Osteoblast (primary cell): Measurements from ENCODE around the gene MTMR2. TPM values are rescaled to one million over a fixed set of nuclear protein-coding genes. Genes with fewer than 3 reads are reported as not detected.

ENCODE experiments used
- DNase-seq: peaks from one replicate; pipeline ENCODE4 v3.0.0; 2011; ENCODE audit warnings: low spot score, mixed read lengths; ENCODE audit not compliant: insufficient read length; ENCODE audit errors: missing footprints
- H2AFZ ChIP-seq: 2 replicates; pipeline ENCODE4 v1.6.0; 2011; ENCODE audit warnings: mild to moderate bottlenecking, low read length
- H3K27ac ChIP-seq: 2 replicates; pipeline ENCODE4 v1.5.1; 2011; ENCODE audit warnings: mild to moderate bottlenecking, low read depth, low read length, moderate library complexity
- H3K27me3 ChIP-seq: 2 replicates; pipeline ENCODE4 v1.6.0; 2012; ENCODE audit warnings: mild to moderate bottlenecking, control low read depth, inconsistent platforms, low read length, moderate library complexity; ENCODE audit not compliant: insufficient read depth
- H3K36me3 ChIP-seq: 2 replicates; pipeline ENCODE4 v1.5.1; 2011; ENCODE audit warnings: mild to moderate bottlenecking, low read length, control low read depth, moderate library complexity; ENCODE audit not compliant: insufficient read depth
- H3K4me1 ChIP-seq: 2 replicates; pipeline ENCODE4 v1.5.1; 2011; ENCODE audit warnings: mild to moderate bottlenecking, low read length, control low read depth, moderate library complexity; ENCODE audit not compliant: insufficient read depth
- H3K4me2 ChIP-seq: 2 replicates; pipeline ENCODE4 v1.6.0; 2011; ENCODE audit warnings: mild to moderate bottlenecking, low read length; ENCODE audit not compliant: insufficient read depth
- H3K4me3 ChIP-seq: fragments of 200-600 bp; sonication (generic); 3 replicates; pipeline ENCODE4 v1.5.1; 2012; ENCODE audit warnings: mild to moderate bottlenecking, low read length, inconsistent platforms; ENCODE audit not compliant: insufficient read depth
- H3K79me2 ChIP-seq: 2 replicates; pipeline ENCODE4 v1.6.0; 2012; ENCODE audit warnings: mild to moderate bottlenecking, low read length, control low read depth, inconsistent platforms; ENCODE audit not compliant: insufficient read depth
- H3K9me3 ChIP-seq: 2 replicates; pipeline ENCODE4 v1.5.1; 2011; ENCODE audit warnings: low read depth, low read length, control low read depth
- H4K20me1 ChIP-seq: 2 replicates; pipeline ENCODE4 v1.6.0; 2012; ENCODE audit warnings: mild to moderate bottlenecking, low read length, control low read depth; ENCODE audit not compliant: insufficient read depth
- CTCF ChIP-seq: IDR thresholded peaks from 2 replicates; pipeline ENCODE4 v1.5.1; 2011; ENCODE audit warnings: mild to moderate bottlenecking, low read depth, low read length, moderate library complexity; ENCODE audit errors: extremely low read depth
- total RNA-seq: library from RNA; depleted of rRNA; stranded (reverse); fragments of >200 nt; gene quantifications from 2 replicates; pipeline ENCODE4 v1.2.3, GENCODE V29; 2012

Gene MTMR2
- total RNA-seq, 1 donor = 44.9 TPM

GRCh38 chr11:95924414-95924760 lies 480 bp upstream of the MTMR2 start:
- Histone ChIP-seq H3K4me3 (peak overlapping the region; percentile 96), H3K79me2 (peaks cover 57% of the 10 kb centered on the region), H3K36me3 (no peaks in the 10 kb centered on the region), H2AFZ (peak overlapping the region; percentile 95), H3K27ac (peak overlapping the region; percentile 94), H3K27me3 (no peaks in the 10 kb centered on the region), H3K9me3 (no peaks in the 10 kb centered on the region), H4K20me1 (peaks cover 3% of the 10 kb centered on the region), H3K4me1 (peaks cover 19% of the 10 kb centered on the region), H3K4me2 (peak overlapping the region; percentile 99)
- no peak for TF ChIP-seq CTCF
- DNase-seq = peak; percentile 25

- Histone ChIP-seq H3K79me2 (peaks cover 67% of the 10 kb centered on the region), H3K4me1 (peaks cover 19% of the 10 kb centered on the region)
- TF ChIP-seq CTCF = no peak
Measured at GRCh38 chr11:95923439-95923727, 524 bp downstream of the MTMR2 start.

GRCh38 chr11:95922536-95923438 lies 1.1 kb downstream of the MTMR2 start:
- peak overlapping the region; percentile 95 for H2AFZ ChIP-seq
- peak; percentile 4 for DNase-seq
- H3K9me3 ChIP-seq = no peaks in the 10 kb centered on the region
- H3K27ac ChIP-seq = peak overlapping the region; percentile 94
- H4K20me1 ChIP-seq = peaks cover 3% of the 10 kb centered on the region
- H3K4me1 ChIP-seq = peaks cover 19% of the 10 kb centered on the region
- H3K36me3 ChIP-seq = no peaks in the 10 kb centered on the region
- TF ChIP-seq CTCF = no peak
- peak overlapping the region; percentile 96 for H3K4me3 ChIP-seq
- no peaks in the 10 kb centered on the region for H3K27me3 ChIP-seq
- H3K4me2 ChIP-seq = peak overlapping the region; percentile 99
- H3K79me2 ChIP-seq = peaks cover 73% of the 10 kb centered on the region

More at GRCh38 chr11:95923439-95923727, 524 bp downstream of the MTMR2 start:
- DNase-seq = no peak
- Histone ChIP-seq H3K27ac (peak overlapping the region; percentile 94), H4K20me1 (peaks cover 3% of the 10 kb centered on the region), H3K27me3 (no peaks in the 10 kb centered on the region), H3K4me2 (peak overlapping the region; percentile 99), H3K4me3 (peak overlapping the region; percentile 96), H3K9me3 (no peaks in the 10 kb centered on the region), H2AFZ (peak overlapping the region; percentile 95), H3K36me3 (no peaks in the 10 kb centered on the region)

GRCh38 chr11:95922099-95922498 lies 1.8 kb downstream of the MTMR2 start:
- no peaks in the 10 kb centered on the region for H3K36me3 ChIP-seq
- no peak for DNase-seq
- peak overlapping the region; percentile 99 for H3K4me2 ChIP-seq
- H3K4me1 ChIP-seq = peaks cover 19% of the 10 kb centered on the region
- peak overlapping the region; percentile 96 for H3K4me3 ChIP-seq
- no peak for TF ChIP-seq CTCF
- no peak overlapping the region for H2AFZ ChIP-seq
- H3K27ac ChIP-seq = peak overlapping the region; percentile 2
- no peaks in the 10 kb centered on the region for H3K27me3 ChIP-seq
- no peaks in the 10 kb centered on the region for H3K9me3 ChIP-seq
- peaks cover 3% of the 10 kb centered on the region for H4K20me1 ChIP-seq
- peaks cover 80% of the 10 kb centered on the region for H3K79me2 ChIP-seq
